NCI-H1092 (cell line): Measurements from ENCODE around the gene NUP188.

Experiments
- DNase-seq: peaks from one replicate; lab custom pipeline; 2025; lab: John Stamatoyannopoulos, UW

Gene NUP188

DNA sequence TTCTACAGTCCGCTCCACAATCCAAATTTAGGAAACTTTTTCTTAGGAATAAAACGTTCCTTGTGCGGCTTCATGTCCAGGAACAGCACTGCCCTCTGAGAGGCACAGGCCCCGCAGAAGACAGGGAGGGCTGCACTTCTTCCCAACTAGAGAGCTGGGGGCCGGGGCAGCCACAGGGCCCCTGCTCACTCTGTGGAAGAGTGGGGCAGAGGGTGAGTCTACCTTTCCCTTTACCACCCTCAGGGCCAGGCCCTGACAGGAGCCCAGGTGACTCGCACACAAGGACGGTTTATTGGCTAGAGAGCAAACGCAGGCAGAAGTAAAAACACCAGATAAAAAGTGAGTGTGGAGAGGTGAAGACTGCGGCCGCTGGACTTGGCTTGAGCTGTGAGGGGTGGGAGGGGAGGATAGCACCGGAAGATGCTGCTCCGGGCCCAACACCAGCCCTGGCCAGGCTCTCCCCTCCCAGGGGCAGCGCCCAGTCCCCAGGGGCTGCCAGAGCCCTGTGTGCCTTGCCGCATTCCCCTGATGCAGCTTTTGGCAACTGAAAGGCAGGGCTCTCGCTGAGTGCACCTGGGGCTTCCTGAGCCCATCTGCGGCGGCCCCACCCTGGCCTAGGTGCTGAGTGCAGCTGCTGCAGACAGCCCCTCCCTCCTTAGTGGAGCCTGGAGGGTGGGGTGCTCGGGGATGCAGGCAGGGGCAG, 60.4 kb downstream of the NUP188 start:
- DNase-seq, result no peak

- DNase-seq, result no peak
Measured at GRCh38 chr9:129008469-129008965, 61.0 kb downstream of the NUP188 start.

GRCh38 chr9:129008986-129009583, 61.6 kb downstream of the NUP188 start:
- no peak for DNase-seq

DNA sequence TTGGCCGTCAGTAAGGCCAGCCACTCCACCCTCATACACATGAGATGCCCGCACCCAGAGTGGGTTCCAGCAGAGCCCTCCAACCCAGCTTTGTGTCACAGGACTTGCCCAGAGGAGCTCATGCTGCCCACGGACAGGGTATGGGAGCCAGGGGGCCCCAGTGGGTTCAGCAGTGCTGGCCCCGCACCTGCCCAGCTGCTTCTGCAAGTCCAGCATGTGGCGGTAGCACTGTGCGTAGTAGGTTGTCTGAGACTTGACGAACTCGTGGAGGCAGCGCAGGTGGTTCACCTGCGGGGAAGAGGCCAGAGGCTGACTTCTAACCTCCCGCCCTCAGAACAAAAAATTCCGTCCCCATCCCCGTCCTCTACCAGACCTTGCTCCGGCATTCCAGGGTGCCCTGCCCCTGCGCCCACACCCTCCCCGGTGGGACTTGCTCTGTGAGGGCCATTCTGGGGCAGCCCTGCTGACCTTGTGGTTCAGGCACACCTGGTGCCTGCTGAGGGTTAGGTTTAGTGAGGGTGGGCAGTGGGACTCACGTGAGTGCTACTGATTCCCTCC, 62.2 kb downstream of the NUP188 start:
- no peak for DNase-seq

- no peak for DNase-seq
Measured at GRCh38 chr9:129010267-129010975, 62.9 kb downstream of the NUP188 start.

- DNase-seq, result no peak
Measured at GRCh38 chr9:129011170-129011569, 63.7 kb downstream of the NUP188 start.

DNA sequence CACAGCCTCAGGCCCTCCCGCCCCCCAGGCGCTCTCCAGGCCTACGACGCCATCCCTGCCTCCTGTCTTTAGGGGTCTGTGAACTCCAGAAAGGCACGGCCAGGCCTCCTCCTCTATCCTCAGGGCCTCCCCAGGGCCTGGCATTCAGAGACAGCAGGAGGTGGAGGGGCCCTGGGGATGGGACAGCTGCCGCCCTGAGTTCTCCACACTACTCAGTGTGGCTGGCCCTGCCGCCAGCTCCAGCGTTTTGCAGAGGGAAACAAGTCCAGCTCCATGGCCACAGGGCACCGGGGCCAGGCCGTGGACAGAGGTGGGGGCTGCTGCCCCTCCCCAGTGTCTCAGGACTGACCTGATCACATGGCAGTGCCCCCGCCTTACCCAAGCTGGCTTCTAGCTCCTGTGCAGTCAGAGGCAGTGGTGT, 64.3 kb downstream of the NUP188 start:
- no peak for DNase-seq

GRCh38 chr9:129012343-129012742, 64.8 kb downstream of the NUP188 start:
- DNase-seq, result no peak

DNA sequence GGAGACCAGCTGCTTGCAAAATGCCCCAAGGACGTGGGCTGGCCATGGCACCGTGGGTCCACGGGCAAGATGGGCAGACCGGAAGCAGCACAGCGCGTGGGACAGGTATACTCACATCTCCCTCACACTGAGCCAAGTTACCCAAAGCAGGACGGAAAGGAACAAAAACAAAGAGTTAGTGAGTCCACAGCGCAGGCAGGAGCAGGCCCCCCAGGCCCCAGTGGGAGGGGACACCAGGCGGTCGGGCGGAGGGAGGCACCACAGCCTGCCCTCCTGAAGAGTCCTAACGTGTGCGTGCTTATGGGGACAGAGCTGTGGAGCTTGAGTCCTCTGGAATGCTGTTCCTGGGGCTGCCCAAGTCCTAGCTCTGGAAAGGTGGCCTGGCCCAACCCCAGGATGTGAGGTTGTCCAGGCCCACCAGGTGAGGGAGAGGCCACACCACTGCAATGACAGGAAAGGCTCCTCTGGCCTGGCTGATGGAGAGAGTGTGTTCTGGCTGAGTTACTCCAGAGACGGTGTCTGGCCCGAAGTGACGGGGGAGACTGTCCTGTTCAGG, 65.5 kb downstream of the NUP188 start:
- DNase-seq, result no peak

GRCh38 chr9:129013674-129014073, 66.2 kb downstream of the NUP188 start:
- DNase-seq, result no peak

GRCh38 chr9:129014124-129014523, 66.6 kb downstream of the NUP188 start:
- DNase-seq, result no peak

DNA sequence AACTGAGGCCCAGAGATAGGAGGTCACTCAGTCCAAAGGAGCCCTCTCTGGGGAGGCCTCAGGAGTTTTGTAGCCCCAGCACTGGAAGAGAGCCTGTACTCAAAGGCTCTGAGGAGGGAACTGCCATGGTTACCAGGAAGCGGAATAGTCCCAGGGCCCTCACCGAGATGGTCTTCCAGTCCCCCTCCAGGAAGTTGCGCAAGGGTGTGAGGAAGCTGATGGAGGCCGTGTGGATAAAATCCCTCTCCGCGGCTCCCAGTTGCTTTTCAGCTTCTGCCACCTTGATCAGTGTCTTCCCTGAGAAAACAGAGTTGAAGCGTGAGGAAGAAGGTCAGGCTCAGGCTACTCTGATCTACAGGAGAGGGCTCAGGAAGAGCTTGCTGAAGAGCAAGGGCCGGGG, 67.1 kb downstream of the NUP188 start:
- DNase-seq, result no peak

GRCh38 chr9:129021091-129021490, 73.6 kb downstream of the NUP188 start:
- DNase-seq, result no peak

DNA sequence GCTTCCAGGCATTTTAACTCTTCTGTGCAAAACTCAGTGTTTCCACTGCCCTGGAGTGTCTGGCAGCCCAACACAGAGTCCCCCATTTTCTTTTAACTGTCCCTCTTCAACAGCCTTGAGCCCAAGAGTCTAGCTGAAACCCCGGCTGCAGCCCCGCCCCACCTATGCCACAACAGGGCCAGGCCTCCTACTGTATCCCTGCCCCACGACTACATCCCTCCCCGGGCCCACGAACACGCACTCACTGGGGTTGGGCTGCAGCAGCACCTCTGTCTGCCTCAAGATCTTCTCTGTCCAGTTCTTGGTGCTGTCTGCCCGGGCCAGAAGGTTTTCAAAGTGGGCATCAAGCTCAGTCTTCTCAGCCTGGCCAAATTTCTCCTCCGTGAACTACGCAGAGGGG, 74.5 kb downstream of the NUP188 start:
- no peak for DNase-seq

DNA sequence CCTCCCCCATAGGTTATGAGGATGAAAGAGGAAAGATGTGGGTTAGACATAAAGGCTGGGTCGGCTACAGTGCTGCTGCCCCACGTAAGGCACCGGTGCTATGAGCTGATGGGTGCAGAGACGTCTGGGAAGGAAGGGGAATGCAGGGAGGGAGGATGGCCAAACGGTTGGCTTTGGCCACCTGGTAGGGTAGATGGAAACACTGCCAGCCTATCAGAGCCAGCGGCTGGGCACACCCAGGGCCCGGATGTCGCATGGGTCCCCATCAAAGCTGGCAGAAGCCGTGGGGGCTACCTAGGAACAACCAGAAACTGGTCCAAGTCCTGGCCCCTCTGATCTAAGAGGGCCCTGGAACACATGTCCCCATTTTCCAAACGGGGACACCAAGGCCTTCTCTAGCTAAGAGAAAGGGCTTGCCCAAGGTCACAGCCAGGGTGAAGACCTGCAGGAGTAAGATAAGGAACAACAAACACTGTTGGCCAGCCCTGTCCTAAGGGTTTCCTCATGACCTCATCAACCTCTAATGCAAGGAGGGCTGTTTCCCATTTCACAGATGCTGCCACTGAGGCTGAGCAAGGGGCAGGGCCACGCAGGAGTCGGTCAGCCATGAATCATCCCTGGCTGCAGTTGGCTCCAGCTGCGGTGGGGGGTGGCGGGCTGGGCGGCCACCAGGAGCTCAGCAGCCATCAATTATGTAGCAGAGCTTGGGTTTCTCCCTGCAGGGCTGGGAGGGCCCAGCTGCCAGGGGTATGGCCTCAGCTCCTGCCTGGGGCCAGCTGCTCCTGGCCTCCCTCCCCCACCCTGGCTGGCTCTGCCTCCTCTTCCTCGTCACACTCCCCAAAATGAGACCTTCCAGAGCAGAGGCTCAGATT, 75.8 kb downstream of the NUP188 start:
- no peak for DNase-seq

DNA sequence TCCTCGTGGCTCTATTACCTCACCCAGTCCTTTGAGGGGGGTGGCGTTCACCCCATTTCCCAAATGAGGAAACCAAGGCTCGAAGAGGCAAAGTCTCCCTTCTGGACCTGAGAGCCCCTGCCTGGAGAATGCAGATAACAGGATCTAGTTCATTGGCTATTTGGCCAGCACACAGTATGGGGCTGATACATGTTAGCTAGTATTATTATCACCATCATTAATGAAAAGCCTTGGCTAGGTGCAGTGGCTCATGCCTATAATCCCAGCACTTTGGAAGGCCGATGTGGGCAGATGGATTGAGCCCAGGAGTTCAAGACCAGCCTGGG, 76.4 kb downstream of the NUP188 start:
- DNase-seq, result no peak

DNA sequence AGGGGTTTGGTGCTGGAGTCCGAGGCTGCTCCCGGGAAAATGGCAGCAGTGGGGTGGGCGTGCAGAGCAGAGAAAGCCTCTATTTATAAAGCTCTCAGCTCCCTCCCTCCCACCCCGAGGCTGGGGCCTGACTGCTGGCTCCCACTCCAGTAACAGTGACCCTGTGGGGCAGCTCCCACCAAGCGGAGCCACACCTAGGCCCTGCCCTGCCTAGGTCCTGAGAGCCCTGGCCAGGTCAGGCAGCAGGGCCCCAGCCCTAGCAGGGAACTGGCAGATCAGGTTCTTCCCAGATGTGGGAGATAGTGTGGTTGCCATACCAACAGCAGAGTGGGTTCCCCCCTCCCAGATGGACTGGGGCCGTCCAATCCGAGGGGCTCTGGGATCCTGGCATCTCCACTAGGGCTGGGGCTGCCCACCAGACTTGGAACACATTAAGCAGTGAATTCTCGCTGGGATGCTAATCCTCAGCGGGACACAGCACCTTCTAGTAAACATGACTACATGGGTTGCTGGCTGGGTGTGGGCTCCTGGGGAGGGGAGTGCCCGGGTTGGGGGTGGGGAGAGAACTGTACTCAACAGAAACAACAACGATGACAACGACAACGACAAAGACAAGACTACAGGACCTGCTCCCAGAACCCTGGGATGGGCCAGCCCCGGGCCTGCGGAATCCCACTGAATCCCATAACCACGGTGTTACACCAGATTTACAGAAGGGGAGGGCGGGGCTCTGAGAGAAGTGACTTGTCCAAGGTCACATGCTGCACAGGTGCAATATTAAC, 79.1 kb downstream of the NUP188 start:
- no peak for DNase-seq

- DNase-seq, result no peak
Measured at GRCh38 chr9:129027224-129027684, 79.8 kb downstream of the NUP188 start.

GRCh38 chr9:129027685-129028191, 80.2 kb downstream of the NUP188 start:
- peak; percentile 56 for DNase-seq

- peak; percentile 73 for DNase-seq
Measured at GRCh38 chr9:129028192-129028966, 80.9 kb downstream of the NUP188 start, which contains the start of gene SH3GLB2. Gene SH3GLB2 (minus strand): TSS chr9:129028331. CDS start chr9:129028154, 177 bp downstream.
